Measurements from ENCODE around the gene WDR74. TPM values are rescaled to one million over a fixed set of nuclear protein-coding genes. Genes with fewer than 3 reads are reported as not detected.

The WDR74 gene
- total and polyA plus RNA-seq, 9 of the 15 experiments (the other 6 are each of a cell fraction or from before 2014, with no cell fraction given): 32.7 to 210 (median 114) TPM

DNA sequence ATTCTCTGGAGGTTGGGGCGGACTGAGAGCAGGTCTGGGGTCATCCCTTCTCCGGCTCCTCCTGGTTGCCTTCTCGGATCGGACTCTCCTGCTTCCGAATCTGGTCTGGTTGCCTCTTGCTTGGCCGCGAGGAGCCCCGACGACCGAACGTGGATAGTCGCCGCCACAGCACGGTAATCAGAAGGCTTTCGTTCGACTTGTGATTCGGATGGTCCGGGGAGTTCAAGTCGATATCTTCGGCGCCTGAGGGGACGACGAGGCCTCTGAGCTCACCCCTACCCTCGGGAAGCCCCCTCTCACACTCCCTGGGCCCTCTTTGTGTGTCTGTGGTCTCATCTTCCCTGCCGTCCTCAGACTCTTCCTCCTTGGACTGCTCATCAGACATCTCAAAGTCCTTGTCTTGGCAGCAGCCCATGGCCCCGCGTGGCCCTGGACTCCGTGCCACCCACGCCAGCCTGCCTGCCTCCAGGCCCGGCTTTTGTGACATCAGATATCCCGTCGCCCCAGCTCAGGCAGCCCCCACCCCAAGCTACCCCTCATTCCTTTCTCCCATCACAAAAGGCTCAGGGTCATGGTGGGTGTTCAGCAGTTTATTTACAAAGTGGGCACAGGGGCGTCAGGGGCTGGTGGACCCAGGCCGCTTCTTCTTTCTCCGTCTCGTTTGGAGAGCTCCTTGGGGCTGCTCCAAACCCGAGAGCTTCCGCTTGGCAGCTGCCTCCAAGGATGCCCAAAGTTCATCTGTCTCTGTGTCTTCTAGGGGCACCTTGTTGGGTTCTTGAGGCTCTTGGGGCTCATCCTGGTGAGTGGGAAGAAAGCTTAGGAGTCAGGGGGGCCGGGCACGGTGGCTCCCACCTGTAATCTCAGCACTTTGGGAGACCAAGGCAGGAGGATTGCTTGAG lies 6.8 kb downstream of the WDR74 start, which contains the start of gene TEX54 (continued):
- no peak for TF ChIP-seq POLR2H (tag; IDR thresholded peaks at IDR 0.05; ENCODE audit: low read depth)
- TF ChIP-seq SIRT6 (IDR thresholded peaks at IDR 0.05; ENCODE audit: low read depth, low read length): no peak
- peak; percentile 67 for TF ChIP-seq KDM5B (IDR thresholded peaks at IDR 0.05; ENCODE audit: insufficient replicate concordance, low read depth, low read length)
- TF ChIP-seq, protein P1, sequence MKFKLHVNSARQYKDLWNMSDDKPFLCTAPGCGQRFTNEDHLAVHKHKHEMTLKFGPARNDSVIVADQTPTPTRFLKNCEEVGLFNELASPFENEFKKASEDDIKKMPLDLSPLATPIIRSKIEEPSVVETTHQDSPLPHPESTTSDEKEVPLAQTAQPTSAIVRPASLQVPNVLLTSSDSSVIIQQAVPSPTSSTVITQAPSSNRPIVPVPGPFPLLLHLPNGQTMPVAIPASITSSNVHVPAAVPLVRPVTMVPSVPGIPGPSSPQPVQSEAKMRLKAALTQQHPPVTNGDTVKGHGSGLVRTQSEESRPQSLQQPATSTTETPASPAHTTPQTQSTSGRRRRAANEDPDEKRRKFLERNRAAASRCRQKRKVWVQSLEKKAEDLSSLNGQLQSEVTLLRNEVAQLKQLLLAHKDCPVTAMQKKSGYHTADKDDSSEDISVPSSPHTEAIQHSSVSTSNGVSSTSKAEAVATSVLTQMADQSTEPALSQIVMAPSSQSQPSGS (CRISPR knock-in tag; IDR thresholded peaks at IDR 0.05): no peak
- no peak for TF ChIP-seq CC2D1A (IDR thresholded peaks at IDR 0.05)
- TF ChIP-seq GATAD2B (IDR thresholded peaks at IDR 0.05; ENCODE audit: borderline replicate concordance): no peak
- no peak for TF ChIP-seq RBM39 (optimal IDR thresholded peaks at IDR 0.05; ENCODE audit: low read depth, low read length)
- no peak for TF ChIP-seq KLF16 (IDR thresholded peaks at IDR 0.05)
- no peak for TF ChIP-seq NFXL1 (CRISPR knock-in tag; IDR thresholded peaks at IDR 0.05)
- TF ChIP-seq, protein P2, sequence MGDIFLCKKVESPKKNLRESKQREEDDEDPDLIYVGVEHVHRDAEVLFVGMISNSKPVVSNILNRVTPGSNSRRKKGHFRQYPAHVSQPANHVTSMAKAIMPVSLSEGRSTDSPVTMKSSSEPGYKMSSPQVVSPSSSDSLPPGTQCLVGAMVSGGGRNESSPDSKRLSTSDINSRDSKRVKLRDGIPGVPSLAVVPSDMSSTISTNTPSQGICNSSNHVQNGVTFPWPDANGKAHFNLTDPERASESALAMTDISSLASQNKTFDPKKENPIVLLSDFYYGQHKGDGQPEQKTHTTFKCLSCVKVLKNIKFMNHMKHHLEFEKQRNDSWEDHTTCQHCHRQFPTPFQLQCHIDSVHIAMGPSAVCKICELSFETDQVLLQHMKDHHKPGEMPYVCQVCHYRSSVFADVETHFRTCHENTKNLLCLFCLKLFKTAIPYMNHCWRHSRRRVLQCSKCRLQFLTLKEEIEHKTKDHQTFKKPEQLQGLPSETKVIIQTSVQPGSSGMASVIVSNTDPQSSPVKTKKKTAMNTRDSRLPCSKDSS (IDR thresholded peaks at IDR 0.05; ENCODE audit: low read depth, partially characterized antibody): no peak
- no peak for TF ChIP-seq JUN (IDR thresholded peaks at IDR 0.05; ENCODE audit: borderline replicate concordance, low read depth, low read length)
- no peak for TF ChIP-seq JUN (CRISPR knock-in tag; IDR thresholded peaks at IDR 0.05; ENCODE audit: borderline replicate concordance)
- no peak for TF ChIP-seq ZNF696 (CRISPR knock-in tag; conservative IDR thresholded peaks at IDR 0.05)
- TF ChIP-seq SREBF1 (IDR thresholded peaks at IDR 0.05; ENCODE audit: borderline replicate concordance, low read depth, low read length): no peak
- TF ChIP-seq PRPF4 (IDR thresholded peaks at IDR 0.05; ENCODE audit: insufficient read depth, low read depth, low read length, poor library complexity, severe bottlenecking): no peak
- no peak for TF ChIP-seq PML (IDR thresholded peaks at IDR 0.05; ENCODE audit: low read length)
- TF ChIP-seq NBN (IDR thresholded peaks at IDR 0.05; ENCODE audit: low read depth): no peak
- TF ChIP-seq FOXJ3 (CRISPR knock-in tag; IDR thresholded peaks at IDR 0.05): no peak
- TF ChIP-seq FOXA1 (IDR thresholded peaks at IDR 0.05; ENCODE audit: borderline replicate concordance): no peak
- TF ChIP-seq ZNF778 (CRISPR knock-in tag; IDR thresholded peaks at IDR 0.05): no peak
- no peak for TF ChIP-seq GATAD2A (IDR thresholded peaks at IDR 0.05)
- TF ChIP-seq, protein P3, sequence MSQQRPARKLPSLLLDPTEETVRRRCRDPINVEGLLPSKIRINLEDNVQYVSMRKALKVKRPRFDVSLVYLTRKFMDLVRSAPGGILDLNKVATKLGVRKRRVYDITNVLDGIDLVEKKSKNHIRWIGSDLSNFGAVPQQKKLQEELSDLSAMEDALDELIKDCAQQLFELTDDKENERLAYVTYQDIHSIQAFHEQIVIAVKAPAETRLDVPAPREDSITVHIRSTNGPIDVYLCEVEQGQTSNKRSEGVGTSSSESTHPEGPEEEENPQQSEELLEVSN (IDR thresholded peaks at IDR 0.05; ENCODE audit: borderline replicate concordance in 1 of 2, extremely low read depth in 1 of 2, insufficient read depth in 1 of 2, insufficient read length in 1 of 2, low read depth in 1 of 2, low read length in 1 of 2, poor library complexity in 1 of 2, severe bottlenecking in 1 of 2): peak in 1 of 2 experiments; percentile 32
- TF ChIP-seq NFE2 (IDR thresholded peaks at IDR 0.05; ENCODE audit: low read depth): no peak
- no peak for TF ChIP-seq SMAD1 (IDR thresholded peaks at IDR 0.05; ENCODE audit: low read depth, low read length, partially characterized antibody)
- peak in 1 of 2 experiments; percentile 13; a peak in 2 of 4 replicates for TF ChIP-seq SIN3A (IDR thresholded peaks at IDR 0.05; ENCODE audit: borderline replicate concordance in 2 of 2, control insufficient read depth in 1 of 2, low read depth in 2 of 2, low read length in 2 of 2)

Measured in K562 (cell line).